Gastrocnemius medialis (tissue), 4 donors: ENCODE data around the gene MYCBP2.

Experiments
- CTCF ChIP-seq, 5 experiments: fragments of 450-650 bp in 3 of 5; fragments of 200-600 bp in 2 of 5; sonication (generic) in 2 of 5; IDR thresholded peaks in 4 of 5; conservative IDR thresholded peaks in 1 of 5; 1 replicate in 4 of 5; 2 replicates in 1 of 5; pipeline ENCODE4 v1.5.1; 2016 to 2019; ENCODE audit warnings: antibody characterized with exemption in 5 of 5, mild to moderate bottlenecking in 3 of 5, moderate library complexity in 3 of 5
- POLR2A ChIP-seq, 2 donors: fragments of 450-650 bp; IDR thresholded peaks; one replicate each; pipeline ENCODE4 v1.6.1; 2017; ENCODE audit warnings: antibody characterized with exemption in 2 of 2, mild to moderate bottlenecking in 2 of 2, moderate library complexity in 2 of 2

GRCh38 chr13:77029436-77029835, 297.5 kb downstream of the MYCBP2 start:
- TF ChIP-seq CTCF (IDR thresholded peaks at IDR 0.05 in 4 of 5, conservative IDR thresholded peaks at IDR 0.05 in 1 of 5) (no peak), POLR2A (IDR thresholded peaks at IDR 0.05) (no peak)
